Endodermal cell (in vitro differentiated cells): ENCODE measurements around the gene HSD17B12. TPM values are rescaled to one million over a fixed set of nuclear protein-coding genes. Genes with fewer than 3 reads are reported as not detected.

Experiments
- DNase-seq: peaks from one replicate; pipeline ENCODE4 v3.0.0-alpha.2; 2017
- H3K27ac ChIP-seq: 2 replicates; pipeline ENCODE4 v1.5.1; 2013; ENCODE audit warnings: mild to moderate bottlenecking, low read depth, low read length, moderate library complexity
- H3K27me3 ChIP-seq: 2 replicates; pipeline ENCODE4 v1.6.1; 2013; ENCODE audit warnings: mild to moderate bottlenecking, low read length, moderate library complexity; ENCODE audit not compliant: insufficient read depth, control insufficient read depth, poor library complexity, severe bottlenecking
- H3K36me3 ChIP-seq: 2 replicates; pipeline ENCODE4 v1.7.0; 2013; ENCODE audit warnings: mild to moderate bottlenecking, low read length, moderate library complexity; ENCODE audit not compliant: control insufficient read depth, insufficient read depth
- H3K4me1 ChIP-seq: one replicate; pipeline ENCODE4 v1.7.0; 2013; ENCODE audit warnings: low read length; ENCODE audit not compliant: control insufficient read depth, insufficient read depth
- H3K4me3 ChIP-seq: 2 replicates; pipeline ENCODE4 v1.5.1; 2013; ENCODE audit warnings: mild to moderate bottlenecking, low read length, moderate library complexity
- H3K9ac ChIP-seq: 2 replicates; pipeline ENCODE4 v1.6.1; 2013; ENCODE audit warnings: mild to moderate bottlenecking, low read length, moderate library complexity; ENCODE audit not compliant: poor library complexity, severe bottlenecking; ENCODE audit errors: extremely low read depth
- H3K9me3 ChIP-seq: 2 replicates; pipeline ENCODE4 v1.6.1; 2013; ENCODE audit warnings: mild to moderate bottlenecking, low read length, moderate library complexity; ENCODE audit not compliant: control insufficient read depth
- H3K27ac Mint-ChIP-seq: 2 replicates; pipeline ENCODE4 v1.8.0; 2020; ENCODE audit warnings: mixed read lengths
- H3K27me3 Mint-ChIP-seq: 2 replicates; pipeline ENCODE4 v1.8.0; 2021; ENCODE audit warnings: mild to moderate bottlenecking, mixed read lengths; ENCODE audit not compliant: insufficient read depth
- H3K36me3 Mint-ChIP-seq: 2 replicates; pipeline ENCODE4 v1.8.0; 2020; ENCODE audit warnings: low read depth, mixed read lengths
- H3K4me1 Mint-ChIP-seq: 2 replicates; pipeline ENCODE4 v1.8.0; 2020; ENCODE audit warnings: mixed read lengths
- H3K4me3 Mint-ChIP-seq: 2 replicates; pipeline ENCODE4 v1.8.0; 2020; ENCODE audit warnings: mild to moderate bottlenecking, moderate library complexity, mixed read lengths
- H3K9me3 Mint-ChIP-seq: 2 replicates; pipeline ENCODE4 v1.8.0; 2020; ENCODE audit warnings: mild to moderate bottlenecking, mixed read lengths
- WGBS, 2 experiments: methylation state at CpG; one replicate each; pipeline versions ENCODE4 v1.1.5 to v1.1.7; 2013; ENCODE audit warnings: missing lambda C conversion rate in 2 of 2, mixed read lengths in 1 of 2; ENCODE audit not compliant: insufficient coverage in 1 of 2, insufficient read length in 1 of 2; 5-methylcytosine and 5-hydroxymethylcytosine counted together
- total RNA-seq, 2 donors: library from RNA; stranded (reverse); fragmentation: NEBNext Ultra II Directional in 1 of 2; extraction: Animal tissue kit (Norgen Biotek cat#: 25700) in 1 of 2; gene quantifications; 2 replicates in 1 of 2; 3 replicates in 1 of 2; pipeline ENCODE4 v1.2.1, GENCODE V29; 2021
- TF ChIP-seq, protein P1 (sequence below): fragments of 200-600 bp; sonication (generic); conservative IDR thresholded peaks from 2 replicates; pipeline ENCODE4 v1.5.0; 2021; ENCODE audit warnings: antibody characterized with exemption, mild to moderate bottlenecking

Gene HSD17B12
- total RNA-seq, 2 donors from 2014 or later: 109 to 138 TPM

DNA sequence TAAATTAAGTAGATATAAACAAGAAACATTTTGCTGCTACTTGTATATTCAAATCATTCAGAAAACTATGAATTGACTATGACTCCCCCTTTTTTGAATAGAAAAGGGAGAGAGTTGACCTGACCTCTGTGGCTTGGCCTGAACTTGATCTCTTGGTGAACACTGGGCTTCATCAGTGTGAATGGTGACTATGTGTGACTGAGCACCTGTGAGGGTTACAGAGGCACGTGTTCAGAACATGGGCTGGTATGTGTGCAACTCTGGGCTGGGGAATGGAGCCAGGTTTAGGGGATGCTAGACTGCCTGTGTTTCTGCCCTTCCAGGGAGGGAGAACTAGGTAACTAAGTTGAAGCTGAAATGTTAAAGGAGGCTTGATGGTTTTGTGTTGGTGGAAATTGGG is 29.2 kb downstream of the HSD17B12 start:
- TF ChIP-seq, protein P1, sequence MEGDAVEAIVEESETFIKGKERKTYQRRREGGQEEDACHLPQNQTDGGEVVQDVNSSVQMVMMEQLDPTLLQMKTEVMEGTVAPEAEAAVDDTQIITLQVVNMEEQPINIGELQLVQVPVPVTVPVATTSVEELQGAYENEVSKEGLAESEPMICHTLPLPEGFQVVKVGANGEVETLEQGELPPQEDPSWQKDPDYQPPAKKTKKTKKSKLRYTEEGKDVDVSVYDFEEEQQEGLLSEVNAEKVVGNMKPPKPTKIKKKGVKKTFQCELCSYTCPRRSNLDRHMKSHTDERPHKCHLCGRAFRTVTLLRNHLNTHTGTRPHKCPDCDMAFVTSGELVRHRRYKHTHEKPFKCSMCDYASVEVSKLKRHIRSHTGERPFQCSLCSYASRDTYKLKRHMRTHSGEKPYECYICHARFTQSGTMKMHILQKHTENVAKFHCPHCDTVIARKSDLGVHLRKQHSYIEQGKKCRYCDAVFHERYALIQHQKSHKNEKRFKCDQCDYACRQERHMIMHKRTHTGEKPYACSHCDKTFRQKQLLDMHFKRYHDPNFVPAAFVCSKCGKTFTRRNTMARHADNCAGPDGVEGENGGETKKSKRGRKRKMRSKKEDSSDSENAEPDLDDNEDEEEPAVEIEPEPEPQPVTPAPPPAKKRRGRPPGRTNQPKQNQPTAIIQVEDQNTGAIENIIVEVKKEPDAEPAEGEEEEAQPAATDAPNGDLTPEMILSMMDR: no peak
- H3K4me1 Mint-ChIP-seq: peaks cover 6% of the 10 kb centered on the region
- 92% methylated on average over 1 of the region's 1 CpG; no CpG with 5 or more reads in 1 of the 2 experiments for WGBS, 2 experiments
- no peak for DNase-seq
- H3K9ac ChIP-seq: no peak overlapping the region
- H3K27me3 Mint-ChIP-seq: no peaks in the 10 kb centered on the region
- peaks cover 16% of the 10 kb centered on the region for H3K36me3 Mint-ChIP-seq
- H3K9me3 Mint-ChIP-seq: peaks cover 7% of the 10 kb centered on the region
- H3K4me3 ChIP-seq: no peak overlapping the region
- no peaks in the 10 kb centered on the region for H3K27me3 ChIP-seq
- H3K36me3 ChIP-seq: peaks cover 24% of the 10 kb centered on the region
- H3K27ac Mint-ChIP-seq: no peak overlapping the region
- no peak overlapping the region for H3K27ac ChIP-seq
- H3K4me1 ChIP-seq: no peaks in the 10 kb centered on the region
- H3K9me3 ChIP-seq: peaks cover 7% of the 10 kb centered on the region
- H3K4me3 Mint-ChIP-seq: no peak overlapping the region

DNA sequence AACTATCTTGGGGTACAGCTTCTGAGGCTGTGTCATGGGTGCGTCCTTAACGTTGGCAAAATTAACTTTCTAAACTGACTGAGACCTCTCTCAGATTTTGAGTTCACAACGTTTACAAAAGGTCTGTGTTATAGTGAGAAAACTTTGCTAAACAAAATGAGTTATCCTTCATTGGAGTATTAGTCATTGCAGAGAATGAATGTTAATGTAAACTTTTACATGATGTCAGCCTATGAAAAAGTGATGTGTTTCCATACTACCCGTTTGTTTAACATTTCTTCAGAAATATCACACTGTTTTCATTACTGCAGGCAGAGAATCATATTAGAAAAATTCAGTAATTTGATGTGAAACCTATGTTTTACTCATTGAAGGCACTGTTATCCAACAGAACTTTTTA is 32.1 kb downstream of the HSD17B12 start:
- Mint-ChIP-seq H3K4me1 (peaks cover 8% of the 10 kb centered on the region), H3K27me3 (no peaks in the 10 kb centered on the region), H3K36me3 (peaks cover 16% of the 10 kb centered on the region), H3K27ac (no peak overlapping the region), H3K9me3 (peaks cover 7% of the 10 kb centered on the region), H3K4me3 (no peak overlapping the region)
- H3K4me1 ChIP-seq: no peaks in the 10 kb centered on the region
- H3K4me3 ChIP-seq: no peak overlapping the region
- H3K36me3 ChIP-seq: peaks cover 23% of the 10 kb centered on the region
- H3K9me3 ChIP-seq: peaks cover 7% of the 10 kb centered on the region
- DNase-seq: no peak
- H3K9ac ChIP-seq: no peak overlapping the region
- no peak overlapping the region for H3K27ac ChIP-seq
- TF ChIP-seq, protein P1: no peak
- no peaks in the 10 kb centered on the region for H3K27me3 ChIP-seq
- WGBS, 2 experiments: 95 to 98% methylated on average over 3 to 4 of the region's 4 CpGs

GRCh38 chr11:43718373-43718772 is 37.8 kb downstream of the HSD17B12 start:
- H3K9me3 Mint-ChIP-seq: no peaks in the 10 kb centered on the region
- Histone ChIP-seq H3K9ac (no peak overlapping the region), H3K36me3 (peaks cover 22% of the 10 kb centered on the region), H3K4me1 (no peaks in the 10 kb centered on the region), H3K9me3 (peaks cover 6% of the 10 kb centered on the region), H3K27ac (no peak overlapping the region), H3K27me3 (no peaks in the 10 kb centered on the region), H3K4me3 (no peak overlapping the region)
- no peak overlapping the region for H3K27ac Mint-ChIP-seq
- peaks cover 22% of the 10 kb centered on the region for H3K36me3 Mint-ChIP-seq
- TF ChIP-seq, protein P1: no peak
- H3K4me3 Mint-ChIP-seq: no peak overlapping the region
- H3K27me3 Mint-ChIP-seq: no peaks in the 10 kb centered on the region
- DNase-seq: no peak
- H3K4me1 Mint-ChIP-seq: peaks cover 5% of the 10 kb centered on the region
- 89 to 100% methylated on average over 1 of the region's 1 CpG for WGBS, 2 experiments
